NCI-H1092 (cell line): ENCODE data around the gene ACOT8.
"Not testable (repeated sequence)": the region's sequence is repeated elsewhere in the genome, so short reads cannot be mapped to it uniquely, and the experiment has no call there.

Experiments used
- DNase-seq: peaks from one replicate; lab custom pipeline; 2025; lab: John Stamatoyannopoulos, UW

ACOT8 gene

GRCh38 chr20:45827030-45827652, 30.1 kb downstream of the ACOT8 start, which contains the start of gene TNNC2:
Gene TNNC2 (minus strand): TSS chr20:45827312. CDS start chr20:45827248, 64 bp downstream.
- no peak for DNase-seq

GRCh38 chr20:45826381-45827019, 30.7 kb downstream of the ACOT8 start:
- DNase-seq: no peak

GRCh38 chr20:45823949-45824835, 33.0 kb downstream of the ACOT8 start:
- DNase-seq: no peak

GRCh38 chr20:45822857-45823256, 34.3 kb downstream of the ACOT8 start:
- DNase-seq: peak; percentile 19

GRCh38 chr20:45821947-45822346, 35.2 kb downstream of the ACOT8 start:
- DNase-seq: no peak

GRCh38 chr20:45819466-45819865, 37.7 kb downstream of the ACOT8 start:
- no peak for DNase-seq

GRCh38 chr20:45818239-45818638, 39.0 kb downstream of the ACOT8 start:
- no peak for DNase-seq

- no peak for DNase-seq
Observed at GRCh38 chr20:45817376-45818194, 39.6 kb downstream of the ACOT8 start.

- DNase-seq: no peak
Observed at GRCh38 chr20:45816951-45817350, 40.2 kb downstream of the ACOT8 start.

- no peak for DNase-seq
Observed at GRCh38 chr20:45814314-45814713, 42.9 kb downstream of the ACOT8 start.

- DNase-seq: no peak
Observed at GRCh38 chr20:45813489-45813888, 43.7 kb downstream of the ACOT8 start.

- DNase-seq: no peak
Observed at GRCh38 chr20:45813006-45813340, 44.2 kb downstream of the ACOT8 start.

- peak; percentile 99 for DNase-seq
Observed at GRCh38 chr20:45812157-45813005, 44.8 kb downstream of the ACOT8 start, which contains the start of gene UBE2C. Gene UBE2C (plus strand): TSS chr20:45812644. CDS start chr20:45812696, 52 bp downstream.

GRCh38 chr20:45810191-45810970, 46.8 kb downstream of the ACOT8 start:
- no peak for DNase-seq

- no peak for DNase-seq
Observed at GRCh38 chr20:45801851-45802250, 55.3 kb downstream of the ACOT8 start.

GRCh38 chr20:45798935-45799642, 58.1 kb downstream of the ACOT8 start:
- peak; percentile 16 for DNase-seq

- not testable (repeated sequence) for DNase-seq
Observed at GRCh38 chr20:45797955-45798354, 59.2 kb downstream of the ACOT8 start.

GRCh38 chr20:45797510-45797909, 59.7 kb downstream of the ACOT8 start:
- not testable (repeated sequence) for DNase-seq

GRCh38 chr20:45796337-45797065, 60.7 kb downstream of the ACOT8 start:
- DNase-seq: no peak
